HG03457 (cell line): Measurements from ENCODE around the gene BDP1.
"Not testable (repeated sequence)": the region's sequence is repeated elsewhere in the genome, so short reads cannot be mapped to it uniquely, and the experiment has no call there.

Experiments
- ATAC-seq: cut with Tn5 transposase; IDR thresholded peaks from one replicate; pipeline ENCODE4 v1.9.1; 2021; ENCODE audit warnings: moderate number of reproducible peaks; ENCODE audit not compliant: unreplicated experiment

The BDP1 gene, protein sequence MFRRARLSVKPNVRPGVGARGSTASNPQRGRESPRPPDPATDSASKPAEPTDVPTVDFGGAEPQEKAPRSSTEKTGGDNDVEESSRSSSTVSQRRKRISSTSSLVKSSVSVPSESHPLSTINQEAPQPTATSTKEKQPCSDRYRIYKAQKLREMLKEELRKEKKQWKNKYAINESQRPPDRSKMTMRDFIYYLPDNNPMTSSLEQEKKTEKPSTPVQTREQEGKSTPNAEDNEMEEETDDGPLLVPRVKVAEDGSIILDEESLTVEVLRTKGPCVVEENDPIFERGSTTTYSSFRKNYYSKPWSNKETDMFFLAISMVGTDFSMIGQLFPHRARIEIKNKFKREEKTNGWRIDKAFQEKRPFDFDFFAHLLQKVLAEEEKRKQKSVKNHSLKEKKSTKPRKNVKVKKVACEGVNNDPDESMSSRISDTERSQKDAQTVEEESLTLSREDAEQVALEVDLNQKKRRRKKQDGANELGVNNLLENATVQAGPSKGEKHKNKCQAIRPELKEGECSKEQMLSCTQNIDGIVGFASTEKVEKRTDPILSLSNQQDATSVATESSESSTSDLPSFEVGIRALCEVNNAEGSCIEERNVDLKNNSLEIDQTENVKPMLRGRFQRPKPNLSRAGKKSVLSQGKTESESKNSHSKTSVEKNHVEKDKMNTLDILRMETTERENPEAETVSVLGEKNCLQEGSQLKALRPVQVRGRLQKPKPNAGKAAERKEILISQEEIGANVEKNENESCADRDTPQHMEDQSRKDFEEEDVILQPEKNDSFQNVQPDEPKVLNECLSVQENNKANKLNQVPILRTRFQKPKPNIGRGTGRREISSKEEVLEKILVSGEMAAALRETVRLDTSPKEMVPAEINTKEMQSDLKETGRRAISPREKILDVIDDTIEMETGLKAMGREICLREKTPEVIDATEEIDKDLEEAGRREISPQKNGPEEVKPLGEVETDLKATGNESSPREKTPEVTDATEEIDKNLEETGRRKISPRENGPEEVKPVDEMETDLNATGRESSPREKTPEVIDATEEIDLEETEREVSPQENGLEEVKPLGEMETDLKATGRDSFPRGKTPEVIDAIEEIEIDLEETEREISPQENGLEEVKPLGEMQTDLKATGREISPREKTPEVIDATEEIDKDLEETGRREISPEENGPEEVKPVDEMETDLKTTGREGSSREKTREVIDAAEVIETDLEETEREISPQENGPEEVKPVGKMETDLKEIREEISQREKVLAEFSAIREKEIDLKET (N-terminal part only)

DNA sequence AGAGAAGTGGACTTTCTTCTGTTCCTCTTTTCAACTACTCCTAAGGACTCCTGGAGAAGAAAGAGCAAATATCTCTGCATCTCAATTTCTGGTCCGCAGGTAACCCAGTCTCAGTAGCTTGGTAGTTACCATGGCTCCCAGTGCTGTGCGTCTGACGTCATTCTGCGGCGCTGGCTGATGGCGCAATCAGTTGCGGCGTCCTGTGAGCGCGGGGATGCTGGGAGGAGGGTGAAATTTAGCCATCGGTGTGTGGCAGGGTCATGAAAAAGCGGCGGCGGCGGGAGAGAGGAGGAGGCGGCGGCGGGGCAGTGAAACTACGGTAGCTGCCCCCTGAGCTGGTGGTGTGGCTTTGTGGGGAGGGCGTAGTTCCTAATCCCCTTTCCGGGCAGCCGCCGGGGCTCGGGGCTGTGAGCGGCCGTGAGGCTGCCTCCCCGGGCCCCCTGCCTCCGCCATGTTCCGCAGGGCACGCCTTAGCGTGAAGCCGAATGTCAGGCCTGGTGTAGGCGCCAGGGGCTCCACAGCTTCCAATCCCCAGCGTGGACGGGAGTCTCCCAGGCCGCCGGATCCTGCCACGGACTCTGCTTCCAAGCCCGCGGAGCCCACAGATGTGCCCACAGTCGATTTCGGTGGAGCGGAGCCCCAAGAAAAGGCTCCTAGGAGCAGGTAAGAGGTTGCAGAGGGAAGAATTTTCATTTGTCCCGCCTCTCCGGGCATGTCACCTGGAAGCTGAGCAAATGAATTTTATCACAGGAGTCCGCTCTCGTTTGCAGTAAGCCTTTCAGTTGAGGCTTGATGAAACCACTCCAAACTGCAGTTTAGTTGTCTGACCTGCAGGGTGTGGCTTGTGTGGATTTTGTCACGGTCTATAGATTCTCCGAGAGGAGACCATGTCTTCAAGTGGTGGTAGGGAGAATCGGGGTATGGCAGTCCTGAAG lies at the start of gene BDP1:
Gene BDP1 (plus strand): TSS at position 225 of the 935 bp plus-strand sequence. CDS start 227 bp downstream, at position 452.
- peak; percentile 89 for ATAC-seq

DNA sequence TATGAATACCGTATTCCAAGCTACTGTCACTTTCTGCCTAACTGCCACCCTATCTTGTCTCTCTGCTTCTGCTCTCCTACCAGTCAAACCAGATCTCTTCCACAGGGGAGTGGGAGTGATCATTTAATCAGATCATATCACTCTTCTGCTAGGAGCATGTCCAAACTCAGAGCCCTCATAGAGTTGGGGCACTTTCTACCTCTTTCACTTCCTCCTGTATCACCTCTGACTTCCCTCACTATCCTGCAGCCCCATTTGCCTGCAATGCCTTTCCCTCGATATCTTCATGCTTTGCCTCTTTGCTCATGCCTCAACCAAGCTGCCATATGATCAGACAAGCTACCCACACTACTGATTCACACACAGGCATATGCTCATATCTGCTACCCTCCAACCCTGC lies 45.4 kb upstream of the BDP1 start:
- not testable (repeated sequence) for ATAC-seq

DNA sequence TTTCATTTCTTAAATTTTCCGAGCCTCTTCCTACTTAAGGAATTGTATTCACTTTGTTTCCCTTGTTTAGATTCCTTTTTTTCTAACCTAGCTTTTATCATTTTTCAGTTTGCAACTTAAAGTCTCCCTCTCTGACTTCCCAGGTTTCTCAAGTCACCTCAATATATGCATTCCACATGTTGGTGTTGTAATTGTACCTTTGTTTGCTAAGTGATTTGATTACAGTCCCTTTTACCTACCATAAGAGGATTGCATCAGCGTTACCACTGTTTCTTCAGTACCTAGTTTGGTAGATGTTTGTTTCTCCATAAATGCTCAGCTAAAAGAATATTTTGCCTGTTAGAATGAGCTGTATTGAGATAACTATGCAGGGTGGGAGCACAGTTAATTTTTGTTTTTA lies 39.8 kb upstream of the BDP1 start:
- ATAC-seq, result not testable (repeated sequence)

DNA sequence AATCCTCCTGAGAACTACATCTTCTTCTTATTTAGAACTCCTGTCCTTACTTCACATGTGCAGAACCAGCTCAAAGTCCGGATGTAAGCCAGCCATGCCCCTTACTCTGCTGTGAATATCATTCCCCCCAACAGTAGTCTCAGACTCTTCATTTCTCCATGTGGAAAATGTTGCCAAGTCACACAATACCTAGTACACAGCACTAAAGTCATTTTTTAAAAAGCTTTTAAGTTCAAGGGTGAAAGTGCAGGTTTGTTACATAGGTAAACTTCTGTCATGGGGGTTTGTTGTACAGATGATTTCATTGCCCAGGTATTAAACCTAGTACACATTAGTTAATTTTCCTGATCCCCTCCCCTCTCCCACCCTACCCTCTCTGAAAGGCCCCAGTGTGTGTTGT lies 37.4 kb upstream of the BDP1 start:
- ATAC-seq, result not testable (repeated sequence)

DNA sequence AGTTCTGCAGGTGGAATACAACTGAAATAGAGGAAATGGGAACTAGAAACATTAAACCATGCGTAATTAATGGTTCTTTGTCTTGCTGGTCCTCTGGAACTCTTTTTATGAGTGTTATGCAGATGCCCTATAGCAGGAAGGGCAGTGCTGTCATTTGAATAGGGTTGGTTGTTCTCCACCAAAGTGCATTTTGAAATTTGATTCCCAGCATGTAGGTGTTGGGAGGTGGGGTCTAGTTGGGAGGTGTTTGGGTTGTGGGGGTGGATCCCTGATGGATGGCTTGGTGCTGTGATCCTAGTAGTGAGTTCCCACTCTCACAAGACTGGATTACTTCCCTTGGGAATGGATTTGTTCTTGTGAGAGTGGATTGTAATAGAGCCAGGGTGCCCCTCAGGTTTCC lies 34.2 kb upstream of the BDP1 start:
- not testable (repeated sequence) for ATAC-seq

DNA sequence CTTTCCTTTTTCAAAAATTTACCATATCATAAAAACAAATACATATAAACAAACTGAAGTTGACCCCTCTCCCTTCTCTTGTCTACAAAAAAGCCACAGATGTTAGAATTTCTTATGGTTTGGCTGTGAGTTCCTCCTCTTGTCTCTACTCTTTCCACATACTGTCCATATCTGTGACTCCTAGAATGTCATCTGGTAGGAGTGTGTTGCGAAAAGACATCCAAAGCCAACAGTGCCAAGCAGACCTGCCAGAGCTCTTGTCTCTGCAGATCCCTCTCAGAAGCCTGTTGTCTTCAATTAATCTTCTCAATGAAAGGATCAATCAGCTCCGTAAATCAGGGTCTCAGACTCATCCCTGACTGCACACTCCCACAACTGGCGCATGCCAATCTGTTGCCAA lies 31.6 kb upstream of the BDP1 start:
- ATAC-seq, result not testable (repeated sequence)

DNA sequence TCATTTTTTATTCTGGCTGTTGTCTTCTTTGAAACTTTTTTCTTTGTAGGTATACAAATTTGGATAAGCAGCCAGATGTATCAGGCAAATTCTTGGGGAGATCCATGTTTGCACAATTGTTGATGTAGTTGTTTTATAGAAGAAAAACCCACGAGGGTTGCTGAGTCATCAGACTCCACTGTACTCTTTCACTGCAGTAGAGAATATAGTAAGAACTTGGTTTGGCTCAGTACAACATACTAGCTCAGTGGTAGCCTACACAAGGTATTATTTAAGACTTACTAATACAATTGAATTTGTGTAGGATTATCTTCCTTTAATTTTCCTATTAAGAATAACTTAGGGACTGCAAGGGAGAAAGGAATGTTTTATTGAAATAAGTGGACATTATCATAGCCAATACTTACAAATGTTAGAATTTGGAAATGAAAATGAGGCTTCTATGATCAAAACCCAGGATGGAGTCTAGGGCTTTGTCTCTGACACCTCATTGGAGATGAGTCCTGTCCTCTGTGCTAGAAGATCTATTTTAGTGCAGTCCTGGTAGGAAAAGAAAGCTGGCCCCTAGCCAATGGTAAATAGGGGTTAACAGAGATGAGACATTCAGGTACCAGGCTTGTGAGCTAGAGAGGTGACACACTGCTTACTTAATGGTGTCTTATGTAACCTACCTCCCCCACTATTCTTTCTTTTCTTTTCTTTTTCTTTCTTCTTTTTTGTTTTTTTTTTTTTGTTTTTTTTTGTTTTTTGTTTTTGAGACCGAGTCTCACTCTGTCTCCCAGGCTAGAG lies 28.6 kb upstream of the BDP1 start:
- not testable (repeated sequence) for ATAC-seq

DNA sequence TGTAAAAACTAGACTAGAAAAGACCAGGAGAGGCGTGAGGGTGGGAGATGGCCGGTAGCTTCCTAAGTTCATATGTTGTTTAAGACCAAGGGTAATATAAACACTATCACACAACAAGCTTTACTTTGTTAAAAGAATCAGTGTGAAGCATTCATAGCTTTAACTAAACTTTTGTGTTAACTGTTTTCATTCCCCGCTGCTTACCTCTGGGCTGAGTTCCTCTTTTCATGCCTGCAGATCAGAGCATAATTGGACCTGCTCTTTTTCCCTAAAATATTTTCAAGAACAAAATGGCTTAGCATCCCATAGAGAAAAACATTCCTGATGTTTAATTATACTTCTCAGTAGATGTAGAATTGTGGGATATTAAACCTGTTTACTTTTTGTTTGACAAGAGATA lies 23.0 kb upstream of the BDP1 start:
- ATAC-seq, result not testable (repeated sequence)

DNA sequence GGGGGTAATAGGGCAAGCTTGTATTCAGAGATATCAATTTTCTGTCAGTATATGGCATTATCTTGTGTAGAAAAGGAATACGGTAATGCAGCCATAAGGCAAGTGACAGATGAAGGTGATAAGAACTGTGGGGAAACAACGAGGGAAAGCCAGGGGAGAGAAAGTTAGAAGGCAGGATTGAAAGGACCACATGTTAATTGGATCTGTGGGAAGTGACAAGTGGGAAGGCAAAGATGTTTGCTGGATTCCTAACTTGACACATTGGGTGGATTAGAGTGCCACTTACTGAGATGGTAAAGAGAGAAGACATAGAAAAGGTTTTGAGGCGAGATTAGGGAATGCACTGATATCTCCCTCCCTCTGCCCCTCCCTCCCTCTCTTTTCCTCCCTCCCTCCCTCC lies 20.6 kb upstream of the BDP1 start:
- not testable (repeated sequence) for ATAC-seq

DNA sequence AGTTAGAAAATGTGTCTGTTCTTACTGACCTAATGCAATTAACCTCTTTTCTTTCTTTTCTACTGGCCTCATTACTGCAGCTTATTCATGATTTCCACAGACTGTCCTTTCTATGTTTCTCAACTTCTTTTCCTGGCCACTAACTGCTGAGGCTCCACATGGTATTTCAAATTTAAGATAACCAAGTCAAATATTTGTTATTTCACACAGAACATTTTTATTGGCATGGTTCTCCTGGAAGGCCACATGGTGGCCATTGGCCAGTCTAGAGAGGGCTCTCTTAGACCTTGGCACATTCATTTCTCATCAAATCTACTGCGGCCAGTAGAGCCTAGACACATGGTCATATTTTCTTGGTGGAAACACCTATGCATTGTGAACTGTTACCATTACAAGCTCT lies 13.9 kb upstream of the BDP1 start:
- not testable (repeated sequence) for ATAC-seq

DNA sequence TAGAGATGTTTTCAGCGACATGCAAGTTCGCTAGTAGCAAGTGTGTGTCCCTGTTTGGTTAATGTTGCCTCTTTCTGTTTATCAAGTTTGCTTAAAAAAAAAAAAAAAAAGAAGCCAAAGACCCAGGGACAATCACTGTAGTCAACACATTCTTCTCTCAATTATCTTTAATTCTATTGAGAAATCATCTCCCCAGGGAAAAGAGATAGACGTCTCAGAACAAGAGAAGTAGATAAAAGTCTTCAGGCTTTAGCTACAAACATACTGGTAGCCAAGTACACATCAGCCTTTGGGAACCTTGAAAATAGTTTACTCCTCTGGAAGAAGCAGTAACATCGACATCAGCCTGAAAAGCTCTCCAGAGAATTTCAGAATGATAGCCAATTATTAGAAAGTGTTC lies 11.6 kb upstream of the BDP1 start:
- ATAC-seq, result not testable (repeated sequence)

DNA sequence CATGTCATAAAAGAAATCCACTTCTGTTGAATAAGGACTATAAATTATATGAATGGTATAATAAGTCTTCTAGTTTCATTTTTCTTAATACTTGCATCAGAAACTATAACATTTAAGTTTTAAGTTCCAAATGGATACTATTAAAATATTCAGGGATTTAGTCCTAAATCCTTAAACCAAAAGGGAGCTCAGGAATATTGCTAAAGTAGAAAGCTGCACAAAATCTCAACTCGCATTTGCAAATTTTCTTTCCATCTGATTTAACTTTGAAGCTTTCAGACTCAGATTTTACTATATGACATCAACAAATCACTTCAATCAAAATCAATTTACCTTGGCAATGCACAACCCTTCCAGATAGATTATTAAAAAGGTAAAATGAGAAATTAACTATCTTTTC lies 10.4 kb upstream of the BDP1 start:
- ATAC-seq, result not testable (repeated sequence)

DNA sequence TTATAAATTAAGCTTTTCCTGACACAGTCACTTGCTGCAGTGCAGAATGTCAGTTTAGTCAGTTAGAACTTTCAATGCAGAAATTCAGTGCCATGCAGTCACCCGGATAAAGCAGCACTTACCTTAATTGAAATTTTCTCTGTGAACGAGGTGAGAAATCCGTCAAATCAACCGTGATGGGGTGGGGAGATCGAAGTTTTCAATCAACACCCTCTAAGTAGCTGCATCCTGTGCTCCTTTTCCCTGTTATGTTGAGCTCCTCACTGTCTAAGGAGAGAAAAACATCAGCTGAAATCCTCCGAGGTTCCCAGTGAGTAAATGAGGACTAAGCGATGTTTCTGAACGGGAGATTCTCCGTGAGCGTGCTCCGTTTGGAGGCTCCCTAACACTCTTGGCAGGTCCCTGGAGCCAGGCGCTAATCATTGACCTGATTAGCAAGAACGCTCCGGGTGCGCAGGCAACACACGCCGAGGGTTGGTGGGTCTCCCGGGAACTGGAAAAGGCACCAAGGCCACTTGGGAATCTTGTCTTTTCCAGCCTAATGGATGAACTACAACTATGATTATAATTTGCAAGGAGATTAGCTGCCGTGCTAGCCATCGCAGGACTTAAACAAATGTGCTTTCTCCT lies 9.8 kb upstream of the BDP1 start:
- not testable (repeated sequence) for ATAC-seq

DNA sequence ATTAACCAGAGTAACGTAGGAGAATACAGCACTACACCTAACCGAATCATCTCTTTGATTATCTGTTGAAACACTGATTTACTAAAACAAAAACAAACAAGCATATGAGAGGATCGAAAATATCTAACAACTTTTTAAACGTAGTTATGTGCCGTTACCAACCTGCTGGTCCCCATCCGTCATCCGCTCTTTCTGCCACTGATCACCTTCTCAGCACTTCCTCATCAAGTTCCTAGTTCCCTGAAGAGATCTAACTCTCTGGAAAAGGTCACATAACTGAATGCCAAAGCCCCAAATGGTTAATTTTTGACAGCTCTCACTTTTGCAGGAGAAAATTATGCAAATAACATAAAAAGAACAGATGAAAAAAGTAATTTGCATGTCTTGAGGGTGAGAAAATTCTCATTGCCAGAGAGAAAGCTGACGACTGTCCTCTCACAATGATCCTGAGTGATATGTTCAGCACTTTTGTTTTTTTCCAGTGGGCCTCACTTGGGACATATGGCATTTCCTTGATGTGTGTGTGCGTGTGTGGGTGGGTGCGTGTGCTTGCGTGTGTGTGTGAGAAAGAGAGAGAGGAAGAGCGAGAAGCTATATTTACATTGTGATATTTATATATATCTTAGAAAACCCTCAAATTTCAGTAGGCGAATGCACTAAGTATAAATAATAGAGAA lies 8.8 kb upstream of the BDP1 start:
- not testable (repeated sequence) for ATAC-seq

DNA sequence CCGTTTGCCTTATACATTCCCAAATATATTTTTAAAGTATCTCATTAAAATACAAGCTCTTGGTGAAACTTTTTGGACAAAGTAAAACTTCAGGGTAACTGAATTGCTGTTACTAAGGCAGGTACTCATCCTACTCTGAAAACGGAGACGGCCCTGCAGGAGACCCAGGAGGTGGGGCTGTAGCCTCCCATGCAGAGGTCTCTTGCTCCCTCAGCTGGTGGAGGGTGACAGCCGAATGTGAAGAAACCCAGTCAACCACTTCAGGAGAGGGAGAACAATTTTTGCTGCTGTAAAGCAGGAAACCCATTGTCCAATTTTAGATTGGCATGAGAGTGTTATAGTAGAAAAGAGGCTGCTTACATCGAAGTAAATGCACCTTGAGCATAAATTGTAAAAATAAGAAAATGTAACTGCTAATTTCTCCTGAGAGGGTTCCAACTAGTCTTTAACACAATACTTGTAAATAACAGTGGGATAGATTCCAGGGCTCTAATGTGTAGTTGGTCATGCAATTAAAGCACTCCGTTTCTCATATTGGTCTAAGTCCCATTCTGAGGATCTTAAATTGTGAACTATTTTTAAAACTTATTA lies 8.1 kb upstream of the BDP1 start:
- not testable (repeated sequence) for ATAC-seq

DNA sequence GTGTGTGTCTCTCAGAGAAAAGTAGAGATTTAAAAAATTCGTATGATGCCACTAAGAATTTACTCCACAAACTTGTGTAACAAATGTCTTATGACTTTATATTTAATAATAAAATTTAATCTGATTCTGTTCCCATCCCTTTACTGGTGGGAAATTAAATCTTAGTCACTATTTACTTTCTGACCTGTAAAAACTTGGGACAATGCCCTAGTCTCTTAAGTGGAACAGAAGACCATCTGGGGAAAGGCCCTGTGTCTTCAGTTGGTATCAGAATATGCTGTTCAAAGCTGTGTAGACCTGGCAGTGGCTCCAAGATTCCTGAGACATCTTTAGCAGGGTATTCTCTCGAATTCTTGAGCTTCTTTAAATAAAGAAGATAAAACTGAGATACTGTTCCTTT lies 2.6 kb upstream of the BDP1 start:
- no peak for ATAC-seq

DNA sequence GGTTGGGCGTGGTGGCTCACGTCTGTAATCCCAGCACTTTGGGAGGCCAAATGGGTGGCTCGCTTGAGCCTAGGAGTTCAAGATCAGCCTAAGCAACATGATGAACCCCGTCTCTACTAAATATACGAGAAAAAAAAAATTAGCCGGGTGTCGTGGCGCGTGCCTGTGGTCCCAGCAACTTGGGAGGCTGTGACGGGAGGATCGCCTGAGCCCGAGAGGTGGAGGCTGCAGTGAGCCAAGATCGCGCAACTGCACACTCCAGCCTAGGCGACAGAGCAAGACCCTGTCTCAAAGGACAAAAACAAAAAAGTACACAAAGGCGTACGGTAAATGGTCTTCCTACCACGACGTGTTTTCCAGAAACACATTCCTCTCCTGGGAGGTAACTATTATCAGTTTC lies 538 bp upstream of the BDP1 start:
- no peak for ATAC-seq

DNA sequence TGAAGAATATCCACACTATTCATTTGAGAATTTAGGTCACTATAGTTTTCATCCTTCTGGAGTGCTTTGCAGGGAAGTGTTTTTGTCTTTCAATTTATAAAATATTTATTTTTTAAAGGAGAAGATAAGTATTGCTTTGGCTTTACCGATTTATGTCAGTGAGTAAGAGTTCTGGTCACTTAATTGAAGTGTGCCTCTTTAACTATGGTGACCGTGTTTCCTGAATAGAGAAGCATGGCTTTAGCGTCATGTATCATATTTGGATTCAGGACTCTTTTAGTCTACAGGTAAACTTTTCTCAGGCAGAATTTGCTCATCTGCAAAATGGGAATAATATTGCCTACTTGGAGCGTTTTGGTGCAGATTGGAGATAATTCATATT lies 902 bp downstream of the BDP1 start:
- no peak for ATAC-seq
